HG02970 (cell line): ENCODE data around the gene ARID1B.
"Not testable (repeated sequence)": the region's sequence is repeated elsewhere in the genome, so short reads cannot be mapped to it uniquely, and the experiment has no call there.

Source experiments
- ATAC-seq: cut with Tn5 transposase; IDR thresholded peaks from one replicate; pipeline ENCODE4 v1.9.1; 2021; ENCODE audit warnings: mild to moderate bottlenecking, moderate library complexity, moderate number of reproducible peaks; ENCODE audit not compliant: unreplicated experiment, low FRiP score

ARID1B gene

DNA sequence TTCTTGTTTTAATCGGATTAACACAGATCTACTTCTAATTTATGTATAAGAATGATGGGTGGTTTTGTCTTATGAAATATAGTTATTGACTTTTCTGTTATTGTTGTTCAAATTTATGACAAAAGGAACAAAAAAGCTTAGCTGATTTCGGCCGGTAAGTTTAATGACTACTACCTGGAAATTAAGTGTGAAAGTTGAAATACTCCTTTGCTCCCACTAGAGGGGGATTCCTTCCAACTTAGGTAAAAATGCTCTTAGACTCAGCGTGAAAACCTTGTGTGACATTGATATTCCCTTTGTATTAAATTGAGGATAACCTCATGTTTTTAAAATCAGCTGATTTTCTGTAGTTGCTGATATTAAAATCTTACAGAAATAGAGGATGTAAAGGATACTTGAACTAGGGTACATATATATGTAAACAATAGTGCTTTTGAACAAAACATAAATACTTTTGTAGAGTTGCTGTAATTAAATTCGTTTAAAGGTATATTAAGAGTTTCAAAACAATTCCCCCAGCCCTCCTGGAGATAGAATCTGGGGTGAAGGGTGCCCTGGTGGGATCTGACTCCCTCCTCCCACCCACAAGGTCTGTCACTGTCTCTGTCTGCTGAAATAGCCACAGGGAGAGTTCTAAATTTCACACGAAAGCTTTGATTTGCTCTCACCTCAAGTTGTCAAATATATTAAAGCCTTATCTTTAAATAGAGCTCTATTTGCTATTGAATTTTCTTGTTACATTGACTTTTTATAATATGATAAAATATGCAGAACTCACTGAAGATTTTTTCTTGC, 257.5 kb downstream of the ARID1B start:
- no peak for ATAC-seq

- ATAC-seq = no peak
Measured at GRCh38 chr6:157035546-157035945, 258.4 kb downstream of the ARID1B start.

- ATAC-seq = no peak
Measured at GRCh38 chr6:157036245-157036711, 259.1 kb downstream of the ARID1B start.

GRCh38 chr6:157037165-157037564, 260.0 kb downstream of the ARID1B start:
- ATAC-seq = no peak

- ATAC-seq = no peak
Measured at GRCh38 chr6:157038610-157039009, 261.4 kb downstream of the ARID1B start.

GRCh38 chr6:157039639-157040038, 262.5 kb downstream of the ARID1B start:
- not testable (repeated sequence) for ATAC-seq

DNA sequence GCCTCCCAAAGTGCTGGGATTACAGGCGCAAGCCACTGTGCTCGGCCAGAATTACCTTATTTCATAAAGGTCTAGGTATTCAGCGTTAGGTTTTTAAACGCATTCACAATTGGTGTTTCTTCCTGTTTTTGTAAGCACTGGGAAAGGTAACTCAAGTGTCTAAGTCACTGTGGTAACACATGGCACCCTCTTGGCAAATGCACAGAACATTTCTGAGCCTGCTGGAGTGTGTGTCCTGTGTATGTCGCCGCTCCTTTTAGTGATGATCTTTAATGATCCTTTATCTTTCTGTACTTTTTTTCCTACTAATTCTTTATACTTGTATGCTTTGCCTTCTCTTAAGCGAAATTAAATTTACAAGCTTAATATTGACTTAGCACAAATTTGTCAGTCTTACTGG, 263.0 kb downstream of the ARID1B start:
- no peak for ATAC-seq

- ATAC-seq = no peak
Measured at GRCh38 chr6:157045831-157046454, 268.8 kb downstream of the ARID1B start.

- ATAC-seq = no peak
Measured at GRCh38 chr6:157046776-157047175, 269.6 kb downstream of the ARID1B start.

GRCh38 chr6:157047328-157047727, 270.1 kb downstream of the ARID1B start:
- ATAC-seq = no peak

DNA sequence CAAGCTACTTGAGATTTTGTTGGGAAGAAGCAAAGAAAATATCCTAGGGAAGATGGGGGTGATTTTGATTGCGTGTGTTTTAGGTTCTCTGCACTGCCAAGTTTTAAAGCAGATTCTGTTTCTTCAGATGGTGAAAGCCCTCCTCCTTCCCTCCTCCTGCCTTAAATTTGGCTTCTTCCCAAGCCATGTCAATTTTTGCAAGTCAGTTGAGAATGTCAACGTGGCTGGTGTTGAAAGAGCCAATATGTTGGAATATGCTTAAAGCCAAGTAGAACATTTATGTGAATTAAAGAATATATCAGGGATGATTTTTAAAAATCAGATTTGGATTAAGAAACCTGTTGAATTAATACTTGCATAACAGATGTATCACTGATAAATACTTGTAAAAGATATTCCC, 270.8 kb downstream of the ARID1B start:
- ATAC-seq = no peak

DNA sequence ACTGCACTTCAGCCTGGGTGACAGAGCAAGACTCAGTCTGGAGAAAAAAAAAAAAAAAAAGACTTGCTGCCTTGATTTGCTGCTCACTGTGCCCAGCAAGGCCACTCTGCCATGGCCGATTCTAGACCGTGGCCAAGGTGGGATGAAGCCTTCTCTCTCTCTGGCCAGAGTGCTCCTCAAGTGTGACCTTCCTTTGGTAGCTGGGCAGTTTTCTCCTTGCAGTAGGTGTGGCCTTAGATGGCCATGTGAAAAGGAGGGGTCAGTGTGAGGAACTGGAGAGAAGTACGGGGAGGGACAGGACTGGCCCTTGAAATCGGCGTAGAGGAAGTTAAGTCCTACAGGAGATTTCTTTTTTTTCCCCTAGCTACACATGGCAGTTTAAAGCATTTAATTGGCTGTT, 272.0 kb downstream of the ARID1B start:
- no peak for ATAC-seq

DNA sequence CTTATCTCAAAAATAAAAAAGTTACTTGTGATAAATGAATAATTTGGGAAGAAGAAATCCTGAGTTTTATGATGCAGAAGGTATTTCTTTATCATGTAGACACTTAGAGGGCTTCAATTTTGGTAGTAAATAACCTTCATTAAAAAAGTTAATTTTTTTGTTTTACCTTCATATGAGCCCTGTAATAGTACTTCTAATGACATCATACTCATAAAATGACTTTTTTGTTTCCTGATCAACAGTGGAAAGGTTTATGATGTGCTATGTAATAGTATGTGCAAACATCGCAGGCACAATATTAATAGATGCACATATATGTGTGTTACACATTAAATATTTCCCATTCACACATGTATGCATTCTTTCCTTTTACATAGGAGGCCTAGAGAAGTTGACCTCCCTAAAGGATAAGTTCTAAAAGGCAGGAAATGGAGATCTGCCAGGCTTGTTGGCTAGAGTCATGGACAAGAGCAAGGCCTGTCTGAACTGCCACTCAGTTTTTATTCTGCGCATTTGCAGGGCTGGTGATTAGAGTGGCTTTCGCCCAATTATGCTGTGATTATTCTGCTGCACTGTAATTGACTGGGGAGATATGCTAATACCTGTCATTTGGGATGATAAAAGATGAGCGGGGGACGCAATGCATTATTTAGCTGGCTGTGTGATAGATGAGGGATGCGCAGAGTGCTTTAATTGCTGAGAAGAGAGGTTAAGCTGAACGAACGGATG, 273.5 kb downstream of the ARID1B start:
- ATAC-seq = no peak

DNA sequence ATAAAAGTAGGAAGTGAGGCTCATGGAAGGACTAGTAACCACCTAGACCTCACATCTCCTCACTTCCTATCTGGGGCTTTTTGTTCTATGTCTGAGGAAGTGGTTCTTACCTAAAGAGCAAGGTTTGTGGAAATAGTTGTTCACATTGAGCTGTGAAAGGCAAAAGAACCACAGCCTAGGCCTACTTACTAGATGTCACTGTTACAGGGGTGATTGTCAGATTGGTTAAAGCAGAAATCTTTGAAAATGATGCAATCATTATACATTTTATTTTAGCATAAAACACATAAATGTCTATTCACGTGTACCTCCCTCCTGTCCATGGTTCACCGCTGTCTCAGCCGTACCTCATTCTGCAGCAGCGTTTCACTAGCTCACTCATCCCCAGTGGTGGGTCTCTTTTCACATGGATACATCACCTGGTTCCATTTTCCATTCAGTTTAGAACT, 277.4 kb downstream of the ARID1B start:
- ATAC-seq = no peak

GRCh38 chr6:157055863-157056262, 278.7 kb downstream of the ARID1B start:
- ATAC-seq = no peak

GRCh38 chr6:157056275-157056674, 279.1 kb downstream of the ARID1B start:
- ATAC-seq = no peak

- no peak for ATAC-seq
Measured at GRCh38 chr6:157058574-157058973, 281.4 kb downstream of the ARID1B start.

DNA sequence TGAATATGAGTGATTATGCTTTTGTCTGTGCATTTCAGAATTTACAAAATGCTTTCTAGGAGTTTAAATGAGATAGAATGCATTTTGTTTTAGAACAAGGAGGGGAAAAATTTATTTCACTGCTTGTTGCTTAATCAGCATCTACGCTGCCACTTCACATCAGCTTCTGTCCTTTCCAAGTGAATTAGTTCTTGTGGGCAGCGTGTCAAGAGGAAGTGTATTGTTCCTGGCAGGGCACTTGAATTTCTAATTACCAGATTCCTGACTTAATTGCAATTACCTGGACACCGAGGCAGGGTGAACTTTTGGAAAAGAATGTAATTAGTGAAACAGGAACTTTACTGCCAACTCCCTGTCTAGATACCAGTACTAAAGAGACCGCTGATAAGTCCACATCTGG, 282.6 kb downstream of the ARID1B start:
- no peak for ATAC-seq

DNA sequence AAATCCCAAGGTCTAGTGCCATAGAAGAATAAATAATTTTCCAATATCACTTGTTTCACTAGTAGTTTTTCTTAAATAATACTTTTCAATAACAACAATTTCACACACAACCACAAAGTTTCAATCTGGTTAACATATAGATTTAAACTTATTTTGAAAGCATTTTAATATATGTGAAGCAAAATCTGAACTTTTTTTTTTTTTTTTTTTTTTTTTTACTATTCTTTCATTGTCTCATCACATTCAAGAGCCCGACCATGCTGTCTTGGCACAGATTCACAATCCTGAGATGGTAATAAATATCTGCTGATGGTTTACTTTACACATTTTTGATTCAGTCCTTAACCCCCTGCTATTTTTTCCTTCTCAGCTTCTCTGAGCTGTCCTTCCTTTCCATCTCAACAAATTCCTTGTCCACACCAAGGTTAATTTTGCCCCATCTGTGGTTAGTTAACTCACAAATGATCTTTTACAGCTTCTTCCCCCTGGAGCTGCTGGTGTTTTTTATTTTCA, 283.3 kb downstream of the ARID1B start:
- no peak for ATAC-seq

GRCh38 chr6:157061770-157062594, 284.8 kb downstream of the ARID1B start:
- ATAC-seq = no peak
